HepG2 (cell line): ENCODE measurements around the gene INTS6. TPM values are rescaled to one million over a fixed set of nuclear protein-coding genes. Genes with fewer than 3 reads are reported as not detected.

Source experiments
- DBP ChIP-seq: sonication (generic); formaldehyde crosslinking; IDR thresholded peaks from 2 replicates; pipeline ENCODE4 v1.4.0; 2020; ENCODE audit warnings: missing genetic modification reagents; ENCODE audit errors: not compliant biosample characterization
- HINFP ChIP-seq: sonication (generic); formaldehyde crosslinking; IDR thresholded peaks from 2 replicates; pipeline ENCODE4 v1.4.0; 2020; ENCODE audit warnings: low read depth, mild to moderate bottlenecking, missing genetic modification reagents
- HOXA3 ChIP-seq: sonication (generic); formaldehyde crosslinking; IDR thresholded peaks from 2 replicates; pipeline ENCODE4 v1.5.0; 2020; ENCODE audit warnings: missing genetic modification reagents
- LRRFIP1 ChIP-seq: sonication (generic); formaldehyde crosslinking; conservative IDR thresholded peaks from 2 replicates; pipeline ENCODE4 v1.4.0; 2020; ENCODE audit warnings: missing genetic modification reagents
- NR0B2 ChIP-seq: sonication (generic); formaldehyde crosslinking; IDR thresholded peaks from 2 replicates; pipeline ENCODE4 v1.4.0; 2020; ENCODE audit warnings: mild to moderate bottlenecking, missing genetic modification reagents
- NR2F2 ChIP-seq: IDR thresholded peaks from 2 replicates; pipeline ENCODE4 v1.6.1; 2012; ENCODE audit warnings: low read depth, inconsistent platforms, borderline replicate concordance
- SRSF1 ChIP-seq: fragments of 200-400 bp; formaldehyde crosslinking; optimal IDR thresholded peaks from 2 replicates; pipeline ENCODE3; 2017; ENCODE audit warnings: mild to moderate bottlenecking, low read depth, low read length, moderate library complexity
- ZBTB7B ChIP-seq: sonication (generic); formaldehyde crosslinking; IDR thresholded peaks from 2 replicates; pipeline ENCODE4 v1.4.0; 2020; ENCODE audit warnings: missing genetic modification reagents
- polyA plus RNA-seq, 8 experiments: library from polyadenylated mRNA; depleted of rRNA in 3 of 8; stranded (reverse) in 7 of 8; unstranded in 1 of 8; fragments of >200 nt; fragmentation: Illumina TruSeq in 4 of 8; extraction: Trizol in 4 of 8; gene quantifications; 2 replicates each; pipeline versions ENCODE4 v1.2.1 to v1.2.3, GENCODE V29; 2011 to 2016; ENCODE audit warnings: low read depth in 4 of 8, missing spikeins in 1 of 8, mixed read lengths in 1 of 8; ENCODE audit not compliant: insufficient read depth in 1 of 8
- total RNA-seq, 5 experiments: library from RNA; depleted of rRNA; stranded (reverse); fragments of >200 nt; fragmentation: Illumina TruSeq; extraction: Trizol; gene quantifications; 2 replicates each; pipeline ENCODE4 v1.2.3, GENCODE V29; 2016; ENCODE audit warnings: low read depth in 1 of 5
- TF ChIP-seq, protein P1 (sequence below): sonication (generic); formaldehyde crosslinking; IDR thresholded peaks from 2 replicates; pipeline ENCODE4 v1.4.0; 2020; ENCODE audit warnings: missing genetic modification reagents

The INTS6 gene
- total and polyA plus RNA-seq, 2 of the 13 experiments (the other 11 are each of a cell fraction or from before 2014, with no cell fraction given): 27.9 to 38.4 TPM

- TF ChIP-seq, protein P1, sequence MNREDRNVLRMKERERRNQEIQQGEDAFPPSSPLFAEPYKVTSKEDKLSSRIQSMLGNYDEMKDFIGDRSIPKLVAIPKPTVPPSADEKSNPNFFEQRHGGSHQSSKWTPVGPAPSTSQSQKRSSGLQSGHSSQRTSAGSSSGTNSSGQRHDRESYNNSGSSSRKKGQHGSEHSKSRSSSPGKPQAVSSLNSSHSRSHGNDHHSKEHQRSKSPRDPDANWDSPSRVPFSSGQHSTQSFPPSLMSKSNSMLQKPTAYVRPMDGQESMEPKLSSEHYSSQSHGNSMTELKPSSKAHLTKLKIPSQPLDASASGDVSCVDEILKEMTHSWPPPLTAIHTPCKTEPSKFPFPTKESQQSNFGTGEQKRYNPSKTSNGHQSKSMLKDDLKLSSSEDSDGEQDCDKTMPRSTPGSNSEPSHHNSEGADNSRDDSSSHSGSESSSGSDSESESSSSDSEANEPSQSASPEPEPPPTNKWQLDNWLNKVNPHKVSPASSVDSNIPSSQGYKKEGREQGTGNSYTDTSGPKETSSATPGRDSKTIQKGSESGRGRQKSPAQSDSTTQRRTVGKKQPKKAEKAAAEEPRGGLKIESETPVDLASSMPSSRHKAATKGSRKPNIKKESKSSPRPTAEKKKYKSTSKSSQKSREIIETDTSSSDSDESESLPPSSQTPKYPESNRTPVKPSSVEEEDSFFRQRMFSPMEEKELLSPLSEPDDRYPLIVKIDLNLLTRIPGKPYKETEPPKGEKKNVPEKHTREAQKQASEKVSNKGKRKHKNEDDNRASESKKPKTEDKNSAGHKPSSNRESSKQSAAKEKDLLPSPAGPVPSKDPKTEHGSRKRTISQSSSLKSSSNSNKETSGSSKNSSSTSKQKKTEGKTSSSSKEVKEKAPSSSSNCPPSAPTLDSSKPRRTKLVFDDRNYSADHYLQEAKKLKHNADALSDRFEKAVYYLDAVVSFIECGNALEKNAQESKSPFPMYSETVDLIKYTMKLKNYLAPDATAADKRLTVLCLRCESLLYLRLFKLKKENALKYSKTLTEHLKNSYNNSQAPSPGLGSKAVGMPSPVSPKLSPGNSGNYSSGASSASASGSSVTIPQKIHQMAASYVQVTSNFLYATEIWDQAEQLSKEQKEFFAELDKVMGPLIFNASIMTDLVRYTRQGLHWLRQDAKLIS (CRISPR knock-in tag): no peak
- no peak for TF ChIP-seq DBP (CRISPR knock-in tag)
- no peak for TF ChIP-seq HOXA3 (CRISPR knock-in tag)
- no peak for TF ChIP-seq NR0B2 (CRISPR knock-in tag)
- no peak for TF ChIP-seq NR2F2
- no peak for TF ChIP-seq LRRFIP1 (CRISPR knock-in tag)
- TF ChIP-seq SRSF1: no peak
- TF ChIP-seq ZBTB7B: no peak
- TF ChIP-seq HINFP (CRISPR knock-in tag): no peak
Measured at GRCh38 chr13:51322826-51323225, 130.0 kb downstream of the INTS6 start (continued).
